Breast epithelium (tissue), 3 donors: ENCODE data around the gene DGKB.

Experiments
- CTCF ChIP-seq, 3 donors: fragments of 450-650 bp; IDR thresholded peaks; one replicate each; pipeline ENCODE4 v1.5.1; 2016 to 2017; ENCODE audit warnings: antibody characterized with exemption in 3 of 3, mild to moderate bottlenecking in 3 of 3, moderate library complexity in 3 of 3
- POLR2AphosphoS5 ChIP-seq, 3 donors: sonication (generic); formaldehyde crosslinking; IDR thresholded peaks; one replicate each; pipeline ENCODE4 v1.6.1; 2017; ENCODE audit warnings: antibody characterized with exemption in 3 of 3

DNA sequence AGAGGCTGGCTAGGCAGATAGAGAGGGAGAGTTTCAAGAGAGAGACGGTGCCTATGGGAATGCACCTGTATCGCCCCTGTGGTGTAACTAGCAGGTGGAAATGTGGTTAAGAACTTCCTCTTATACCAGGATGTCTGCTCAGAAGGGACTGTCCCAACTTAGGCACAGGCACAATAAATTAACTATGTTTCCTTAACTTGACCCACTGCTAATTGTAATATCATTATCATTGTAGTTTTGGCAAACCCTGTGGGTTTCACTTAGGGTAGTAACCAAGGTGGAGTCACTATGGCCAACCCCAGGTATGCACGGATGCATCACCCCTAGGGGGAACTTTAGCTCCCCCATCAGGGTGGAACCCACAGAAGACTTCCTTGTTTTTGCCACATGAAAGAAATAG lies 455.7 kb downstream of the DGKB start:
- TF ChIP-seq CTCF (IDR thresholded peaks at IDR 0.05) (no peak), POLR2AphosphoS5 (IDR thresholded peaks at IDR 0.05) (no peak)
